Transverse colon (tissue), 4 donors: Measurements from ENCODE around the gene SP140L. TPM values are rescaled to one million over a fixed set of nuclear protein-coding genes. Genes with fewer than 3 reads are reported as not detected.

Experiments used
- DNase-seq: peaks from one replicate; pipeline ENCODE4 v3.0.0-alpha.2; 2019
- H3K27ac ChIP-seq, 4 donors: fragments of 200-600 bp; sonication (generic); 2 replicates each; pipeline ENCODE4 v1.5.1; 2016 to 2018; ENCODE audit warnings: inconsistent platforms in 4 of 4
- H3K27me3 ChIP-seq: fragments of 200-600 bp; sonication (generic); 2 replicates; pipeline ENCODE4 v1.5.1; 2017; ENCODE audit warnings: inconsistent platforms
- H3K36me3 ChIP-seq, 4 donors: fragments of 200-600 bp; sonication (generic); 2 replicates each; pipeline ENCODE4 v1.5.1; 2017 to 2019; ENCODE audit warnings: inconsistent platforms in 4 of 4
- H3K4me1 ChIP-seq, 4 donors: fragments of 200-600 bp; sonication (generic); 2 replicates each; pipeline ENCODE4 v1.5.1; 2017 to 2020; ENCODE audit warnings: inconsistent platforms in 4 of 4
- H3K4me3 ChIP-seq, 4 donors: fragments of 200-600 bp; sonication (generic); 1 replicate in 1 of 4; 2 replicates in 3 of 4; pipeline versions ENCODE4 v1.5.1 to v1.6.1; 2017 to 2019; ENCODE audit warnings: inconsistent platforms in 4 of 4
- H3K9me3 ChIP-seq, 2 donors: fragments of 200-600 bp; sonication (generic); 2 replicates each; pipeline ENCODE4 v1.5.1; 2017 to 2019; ENCODE audit warnings: inconsistent platforms in 2 of 2
- CTCF ChIP-seq, 5 experiments: fragments of 200-600 bp in 3 of 5; fragments of 450-650 bp in 2 of 5; sonication (generic) in 3 of 5; IDR thresholded peaks; 1 replicate in 2 of 5; 2 replicates in 3 of 5; pipeline ENCODE4 v1.5.1; 2016 to 2017; ENCODE audit warnings: antibody characterized with exemption in 5 of 5, inconsistent platforms in 3 of 5, mild to moderate bottlenecking in 2 of 5, moderate library complexity in 1 of 5
- EP300 ChIP-seq: sonication (generic); formaldehyde crosslinking; IDR thresholded peaks from one replicate; pipeline ENCODE4 v1.6.1; 2017; ENCODE audit warnings: antibody characterized with exemption, low read depth
- POLR2A ChIP-seq: fragments of 450-650 bp; IDR thresholded peaks from one replicate; pipeline ENCODE4 v1.6.1; 2016; ENCODE audit warnings: antibody characterized with exemption, mild to moderate bottlenecking, moderate library complexity
- POLR2AphosphoS5 ChIP-seq, 3 donors: sonication (generic); formaldehyde crosslinking; IDR thresholded peaks; one replicate each; pipeline ENCODE4 v1.6.1; 2016; ENCODE audit warnings: antibody characterized with exemption in 3 of 3
- WGBS, 2 donors: methylation state at CpG; one replicate each; pipeline ENCODE4 v1.1.5; 2018; ENCODE audit warnings: low coverage in 1 of 2; 5-methylcytosine and 5-hydroxymethylcytosine counted together
- in situ Hi-C, 4 donors: fragments of 200-750 bp; cut with MboI; loops; one replicate each; pipeline versions ENCODE4 v1.15.0 to v1.15.1; 2017; ENCODE audit warnings: low sequenced_read_pairs in 3 of 4, low pct_ligation_motif_present in 1 of 4, low pct_unique_long_range_greater_than_20kb in 1 of 4
- intact Hi-C: fragments of 100-400 bp; cut with DNase I; formaldehyde crosslinking; loops from one replicate; pipeline ENCODE4 v1.15.1; 2023; ENCODE audit warnings: low total_unique reads
- total RNA-seq, 4 donors: library from RNA; depleted of rRNA; stranded (reverse); fragments of >200 nt; gene quantifications; one replicate each; pipeline ENCODE4 v1.1.0, GENCODE V29; 2016

SP140L gene
- total RNA-seq, 4 donors from 2014 or later, result 6.8 to 32.9 (median 17.9) TPM

DNA sequence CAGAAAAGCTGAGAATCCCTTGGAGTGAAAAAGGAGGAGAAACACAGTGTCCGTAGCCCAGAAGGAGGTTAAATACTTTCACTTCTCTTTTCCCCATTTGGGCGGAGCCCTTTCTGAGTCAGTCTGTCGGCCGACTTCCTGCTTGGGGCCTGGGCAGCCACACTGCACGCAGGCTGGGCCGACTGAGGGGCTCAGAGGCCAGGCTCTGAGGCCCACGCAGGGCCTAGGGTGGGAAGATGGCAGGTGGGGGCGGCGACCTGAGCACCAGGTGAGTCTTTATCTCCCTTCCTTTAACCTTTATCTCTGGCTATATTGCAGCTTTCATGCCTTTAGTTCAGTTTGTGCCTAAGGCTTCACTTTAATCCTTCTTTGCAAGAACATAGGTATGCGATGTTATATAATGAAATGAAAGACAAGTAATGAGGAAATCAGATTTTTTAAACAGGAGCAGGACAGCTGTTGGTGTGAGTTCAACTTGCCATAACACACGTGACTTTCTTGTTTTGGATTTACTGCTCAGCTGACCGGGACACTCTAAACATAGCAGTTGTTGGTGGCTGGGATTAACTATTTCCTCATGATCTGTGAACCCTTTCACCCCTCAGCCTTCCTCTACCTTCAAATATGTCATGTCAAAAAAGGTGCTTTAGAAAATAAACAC lies 89.2 kb downstream of the SP140L start, which contains the start of gene SP100:
SP100 (plus strand) TSS at position 141 of the 661 bp plus-strand sequence; CDS start at position 237, 96 bp downstream.
- intact Hi-C loops, result no loop called here
- WGBS, 2 donors, result 2 to 11% methylated on average over 3 to 12 of the region's 12 CpGs
- TF ChIP-seq CTCF (IDR thresholded peaks at IDR 0.05) (no peak), EP300 (no peak), POLR2AphosphoS5 (IDR thresholded peaks at IDR 0.05) (peak; percentile 83 to 90 (median 89)), POLR2A (peak; percentile 85)

GRCh38 chr2:230417436-230417835 lies 90.4 kb downstream of the SP140L start:
- no peak for TF ChIP-seq POLR2AphosphoS5 (IDR thresholded peaks at IDR 0.05)
- TF ChIP-seq CTCF (IDR thresholded peaks at IDR 0.05), result no peak
- no peak for TF ChIP-seq EP300
- TF ChIP-seq POLR2A, result no peak
- H3K36me3 ChIP-seq, result no peaks in the 10 kb centered on the region
- H3K27me3 ChIP-seq, result no peaks in the 10 kb centered on the region
- no peak for DNase-seq
- H3K4me3 ChIP-seq, result peak overlapping the region in 3 of 4 donors; percentile 37 to 67 (median 47)
- in situ Hi-C loops, result no loop called here
- H3K9me3 ChIP-seq, result no peaks in the 10 kb centered on the region
- WGBS, 2 donors, result 48 to 50% methylated on average over 4 of the region's 4 CpGs
- H3K4me1 ChIP-seq, result peaks cover 7 to 64% (median 24%) of the 10 kb centered on the region in 4 donors
- intact Hi-C loops, result no loop called here
- H3K27ac ChIP-seq, result peak overlapping the region; percentile 24 to 95 (median 90)

More for the DNA sequence above, 89.2 kb downstream of the SP140L start, which contains the start of gene SP100:
- H3K27me3 ChIP-seq, result no peaks in the 10 kb centered on the region
- peaks cover 7 to 57% (median 26%) of the 10 kb centered on the region in 4 donors for H3K4me1 ChIP-seq
- H3K36me3 ChIP-seq, result no peaks in the 10 kb centered on the region
- peak within 1 kb of the TSS; percentile 37 to 67 (median 52) for H3K4me3 ChIP-seq
- DNase-seq, result peak; percentile 85
- peak within 1 kb of the TSS; percentile 89 to 95 (median 92) for H3K27ac ChIP-seq
- H3K9me3 ChIP-seq, result no peaks in the 10 kb centered on the region
- in situ Hi-C loops, result no loop called here

- H3K36me3 ChIP-seq, result no peaks in the 10 kb centered on the region
- 48 to 58% methylated on average over 7 to 9 of the region's 9 CpGs for WGBS, 2 donors
- H3K4me3 ChIP-seq, result peak overlapping the region in 3 of 4 donors; percentile 1 to 67 (median 37)
- H3K27ac ChIP-seq, result peak overlapping the region; percentile 2 to 95 (median 54)
- DNase-seq, result no peak
- no peaks in the 10 kb centered on the region for H3K27me3 ChIP-seq
- intact Hi-C loops (no loop called here), in situ Hi-C loops (no loop called here)
- no peaks in the 10 kb centered on the region for H3K9me3 ChIP-seq
- H3K4me1 ChIP-seq, result peaks cover 13 to 70% (median 25%) of the 10 kb centered on the region in 4 donors
- TF ChIP-seq EP300 (no peak), POLR2AphosphoS5 (IDR thresholded peaks at IDR 0.05) (no peak), CTCF (IDR thresholded peaks at IDR 0.05) (no peak)
Measured at GRCh38 chr2:230418341-230419016, 91.5 kb downstream of the SP140L start.

DNA sequence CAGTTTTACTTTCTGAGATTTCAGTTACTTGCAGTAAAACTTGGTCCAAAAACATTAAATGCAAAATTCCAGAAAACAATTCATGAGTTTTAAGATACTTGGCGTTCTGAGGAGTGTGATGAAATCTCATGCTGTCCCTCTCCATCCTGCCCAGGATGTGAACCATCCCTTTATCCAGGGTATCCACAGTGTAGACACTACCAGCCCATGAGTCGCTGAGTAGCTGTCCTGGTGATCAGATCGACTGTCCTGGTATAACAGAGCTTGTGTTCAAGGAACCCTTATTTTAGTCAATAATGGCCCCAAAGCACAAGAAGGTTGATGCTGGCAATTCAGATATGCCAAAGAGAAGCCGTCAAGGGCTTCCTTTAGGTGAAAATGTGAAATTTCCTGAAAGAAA lies 92.2 kb downstream of the SP140L start:
- peak overlapping the region in 1 of 4 donors; percentile 67 for H3K4me3 ChIP-seq
- no peaks in the 10 kb centered on the region for H3K9me3 ChIP-seq
- H3K36me3 ChIP-seq, result no peaks in the 10 kb centered on the region
- DNase-seq, result no peak
- H3K27ac ChIP-seq, result no peak overlapping the region
- no peaks in the 10 kb centered on the region for H3K27me3 ChIP-seq
- in situ Hi-C loops, result no loop called here
- H3K4me1 ChIP-seq, result peaks cover 13 to 77% (median 28%) of the 10 kb centered on the region in 4 donors
- TF ChIP-seq POLR2A, result no peak
- TF ChIP-seq CTCF (IDR thresholded peaks at IDR 0.05), result no peak
- TF ChIP-seq EP300, result no peak
- no peak for TF ChIP-seq POLR2AphosphoS5 (IDR thresholded peaks at IDR 0.05)
- intact Hi-C loops, result no loop called here
- 57 to 86% methylated on average over 1 to 4 of the region's 4 CpGs for WGBS, 2 donors
